T1000 (cell line): Measurements from ENCODE around the gene DCBLD1.
"Not testable (repeated sequence)": the region's sequence is repeated elsewhere in the genome, so short reads cannot be mapped to it uniquely, and the experiment has no call there.

Source experiments
- DNase-seq: peaks from one replicate; lab custom pipeline; 2025; ENCODE audit warnings: mixed read lengths; lab: John Stamatoyannopoulos, UW

DCBLD1 gene

GRCh38 chr6:117482240-117483003, at the start of gene DCBLD1:
TSS of gene DCBLD1 (plus strand) at chr6:117482674. CDS start at chr6:117482782, 108 bp downstream.
- peak; percentile 69 for DNase-seq

GRCh38 chr6:117440706-117441525, 41.6 kb upstream of the DCBLD1 start:
- peak; percentile 49 for DNase-seq

- DNase-seq: no peak
These were observed 40.6 kb upstream of the DCBLD1 start for GRCh38 chr6:117441824-117442264.

- DNase-seq: not testable (repeated sequence)
These were observed 40.2 kb upstream of the DCBLD1 start for GRCh38 chr6:117442313-117442712.

GRCh38 chr6:117444600-117444999, 37.9 kb upstream of the DCBLD1 start:
- DNase-seq: no peak

GRCh38 chr6:117446861-117447260, 35.6 kb upstream of the DCBLD1 start:
- DNase-seq: no peak

- no peak for DNase-seq
These were observed 34.5 kb upstream of the DCBLD1 start for GRCh38 chr6:117448011-117448410.

GRCh38 chr6:117448732-117449485, 33.6 kb upstream of the DCBLD1 start:
- DNase-seq: peak; percentile 48

- DNase-seq: no peak
These were observed 32.7 kb upstream of the DCBLD1 start for GRCh38 chr6:117449549-117450439.

GRCh38 chr6:117451671-117452070, 30.8 kb upstream of the DCBLD1 start:
- no peak for DNase-seq

GRCh38 chr6:117456250-117456649, 26.2 kb upstream of the DCBLD1 start:
- no peak for DNase-seq

GRCh38 chr6:117456998-117457397, 25.5 kb upstream of the DCBLD1 start:
- DNase-seq: no peak

- DNase-seq: no peak
These were observed 23.1 kb upstream of the DCBLD1 start for GRCh38 chr6:117459204-117459944.

- peak; percentile 33 for DNase-seq
These were observed 18.5 kb upstream of the DCBLD1 start for GRCh38 chr6:117463762-117464665.

- no peak for DNase-seq
These were observed 17.8 kb upstream of the DCBLD1 start for GRCh38 chr6:117464700-117465099.

GRCh38 chr6:117465691-117466090, 16.8 kb upstream of the DCBLD1 start:
- no peak for DNase-seq

- DNase-seq: no peak
These were observed 14.6 kb upstream of the DCBLD1 start for GRCh38 chr6:117467876-117468275.

GRCh38 chr6:117468527-117468926, 13.9 kb upstream of the DCBLD1 start:
- not testable (repeated sequence) for DNase-seq

- DNase-seq: no peak
These were observed 13.1 kb upstream of the DCBLD1 start for GRCh38 chr6:117469356-117469755.
